DMS53 treated with DMSO at 0.1 percent for 48 hours (cell line): ENCODE data around the gene WHAMM.
"Not testable (repeated sequence)": the region's sequence is repeated elsewhere in the genome, so short reads cannot be mapped to it uniquely, and the experiment has no call there.

Source experiments
- DNase-seq: peaks from one replicate; lab custom pipeline; 2025; ENCODE audit not compliant: unreplicated experiment; lab: John Stamatoyannopoulos, UW

Gene WHAMM, protein sequence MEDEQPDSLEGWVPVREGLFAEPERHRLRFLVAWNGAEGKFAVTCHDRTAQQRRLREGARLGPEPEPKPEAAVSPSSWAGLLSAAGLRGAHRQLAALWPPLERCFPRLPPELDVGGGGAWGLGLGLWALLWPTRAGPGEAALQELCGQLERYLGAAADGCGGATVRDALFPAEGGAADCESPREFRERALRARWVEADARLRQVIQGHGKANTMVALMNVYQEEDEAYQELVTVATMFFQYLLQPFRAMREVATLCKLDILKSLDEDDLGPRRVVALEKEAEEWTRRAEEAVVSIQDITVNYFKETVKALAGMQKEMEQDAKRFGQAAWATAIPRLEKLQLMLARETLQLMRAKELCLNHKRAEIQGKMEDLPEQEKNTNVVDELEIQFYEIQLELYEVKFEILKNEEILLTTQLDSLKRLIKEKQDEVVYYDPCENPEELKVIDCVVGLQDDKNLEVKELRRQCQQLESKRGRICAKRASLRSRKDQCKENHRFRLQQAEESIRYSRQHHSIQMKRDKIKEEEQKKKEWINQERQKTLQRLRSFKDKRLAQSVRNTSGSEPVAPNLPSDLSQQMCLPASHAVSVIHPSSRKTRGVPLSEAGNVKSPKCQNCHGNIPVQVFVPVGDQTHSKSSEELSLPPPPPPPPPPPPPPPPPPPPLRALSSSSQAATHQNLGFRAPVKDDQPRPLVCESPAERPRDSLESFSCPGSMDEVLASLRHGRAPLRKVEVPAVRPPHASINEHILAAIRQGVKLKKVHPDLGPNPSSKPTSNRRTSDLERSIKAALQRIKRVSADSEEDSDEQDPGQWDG

DNA sequence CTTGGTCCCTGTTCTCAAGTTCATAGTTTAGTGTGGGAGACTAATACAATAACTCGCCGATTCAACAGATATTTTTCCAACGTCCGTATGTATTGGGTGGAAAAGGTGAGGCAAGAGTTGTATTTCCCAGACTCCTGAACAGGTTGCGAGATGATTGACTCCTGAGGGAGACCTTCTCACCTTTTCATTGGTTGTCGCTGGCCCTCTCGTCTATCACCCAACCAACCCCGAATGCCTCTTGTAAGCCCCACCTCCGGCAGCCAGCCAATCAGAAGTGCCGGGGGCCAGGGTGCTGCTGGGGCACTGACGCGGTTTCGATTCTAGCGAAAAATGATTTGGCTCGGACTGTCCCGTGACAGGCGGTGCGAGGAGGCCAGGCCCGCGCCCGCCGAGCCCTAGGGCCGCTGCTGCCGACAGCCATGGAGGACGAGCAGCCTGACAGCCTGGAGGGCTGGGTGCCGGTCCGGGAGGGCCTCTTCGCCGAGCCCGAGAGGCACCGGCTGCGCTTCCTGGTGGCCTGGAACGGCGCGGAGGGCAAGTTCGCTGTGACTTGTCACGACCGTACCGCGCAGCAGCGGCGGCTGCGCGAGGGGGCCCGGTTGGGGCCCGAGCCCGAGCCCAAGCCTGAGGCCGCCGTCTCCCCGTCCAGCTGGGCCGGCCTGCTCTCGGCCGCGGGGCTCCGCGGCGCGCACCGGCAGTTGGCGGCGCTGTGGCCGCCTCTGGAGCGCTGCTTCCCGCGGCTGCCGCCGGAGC lies at the start of gene WHAMM:
Gene WHAMM, plus strand, starts transcription at position 321 of the 753 bp plus-strand sequence. Its CDS starts 99 bp downstream, at position 420.
- DNase-seq, result peak; percentile 93

DNA sequence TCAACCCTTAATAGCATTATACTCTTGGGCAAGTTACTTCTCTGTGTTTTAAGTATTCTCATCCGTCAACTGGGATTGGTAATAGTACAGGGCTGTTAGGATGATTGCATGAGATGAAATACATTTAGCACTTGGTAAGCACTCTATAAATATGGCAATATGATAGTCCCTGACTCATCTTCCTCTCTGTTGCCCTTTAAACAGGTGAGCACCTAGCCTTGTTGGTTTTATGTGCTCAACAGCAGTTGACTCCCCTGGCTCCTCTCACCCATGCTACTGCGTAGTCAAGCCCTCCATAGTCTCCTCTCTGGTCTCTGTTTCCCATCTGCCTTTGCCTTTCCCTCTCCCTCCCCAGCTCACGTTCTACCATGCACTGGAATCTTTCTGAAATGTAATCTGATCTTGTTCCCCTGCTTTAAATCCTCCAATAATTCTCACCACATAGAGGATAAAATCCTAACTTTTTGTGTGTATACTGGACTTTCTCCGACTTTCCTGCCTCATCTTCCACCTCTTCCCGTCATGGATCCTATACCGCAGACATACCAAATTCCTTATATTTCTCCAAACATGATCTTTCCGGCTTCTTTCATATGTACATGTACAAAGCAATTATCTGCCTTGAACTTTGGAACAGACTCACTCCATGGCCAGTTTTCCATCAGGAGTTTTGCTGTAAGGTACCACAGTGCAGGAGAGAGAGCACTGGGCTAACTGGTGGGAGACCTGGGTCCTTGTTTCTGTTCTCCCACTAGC lies 45.9 kb upstream of the WHAMM start:
- DNase-seq, result peak; percentile 5

DNA sequence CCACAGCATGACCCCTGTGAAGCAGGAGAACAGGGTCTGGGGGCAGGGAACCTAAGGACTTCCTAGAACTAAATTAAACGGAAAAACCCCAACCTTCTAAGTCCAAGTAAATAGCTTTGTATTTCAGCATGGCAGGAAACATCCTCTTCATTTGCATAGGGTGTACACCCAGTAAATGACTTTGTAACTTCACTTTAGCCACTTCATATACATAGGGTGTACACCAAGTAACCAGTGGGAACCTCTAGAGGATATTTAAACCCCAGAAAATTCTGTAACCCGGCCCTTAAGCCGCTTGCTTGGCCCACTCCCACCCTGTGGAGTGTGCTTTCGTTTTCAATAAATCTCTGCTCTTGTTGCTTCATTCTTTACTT lies 45.3 kb upstream of the WHAMM start:
- DNase-seq, result no peak

DNA sequence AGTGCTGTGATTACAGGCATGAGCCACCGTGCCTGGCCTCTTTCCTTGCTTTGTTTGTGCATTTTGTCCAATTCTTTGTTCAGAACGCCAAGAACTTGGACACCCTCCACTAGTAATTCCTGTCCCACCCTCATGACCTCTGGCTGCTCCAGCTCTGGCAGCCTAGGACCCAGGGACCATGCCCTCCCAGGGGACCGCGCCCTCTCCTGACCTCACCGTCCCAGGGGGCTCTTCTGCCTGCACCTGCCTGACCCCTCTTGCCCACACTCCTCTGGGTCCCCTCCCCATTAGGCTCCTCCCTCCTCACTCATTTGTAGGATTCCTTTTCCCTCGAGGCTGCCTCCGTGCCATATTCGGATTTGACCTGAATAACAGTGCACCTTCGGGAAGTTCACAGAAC lies 44.7 kb upstream of the WHAMM start:
- no peak for DNase-seq

DNA sequence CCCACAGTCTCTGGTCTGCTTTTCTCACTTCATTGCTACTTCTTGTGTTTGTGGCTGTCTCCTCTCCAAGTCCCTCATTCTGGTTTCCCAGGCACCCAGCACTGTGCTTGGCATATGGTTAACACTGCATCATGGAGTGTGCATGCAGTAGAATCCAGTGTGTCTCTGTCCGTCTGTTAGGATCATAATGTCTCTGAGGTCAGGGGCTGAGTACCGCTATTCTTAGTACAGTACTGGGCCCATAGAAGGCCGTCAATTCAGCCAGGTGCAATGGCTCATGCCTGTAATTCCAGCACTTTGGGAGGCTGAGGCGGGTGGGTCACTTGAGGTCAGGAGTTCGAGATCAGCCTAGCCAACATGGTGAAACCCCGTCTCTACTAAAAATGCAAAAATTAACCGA lies 43.2 kb upstream of the WHAMM start:
- DNase-seq, result not testable (repeated sequence)

DNA sequence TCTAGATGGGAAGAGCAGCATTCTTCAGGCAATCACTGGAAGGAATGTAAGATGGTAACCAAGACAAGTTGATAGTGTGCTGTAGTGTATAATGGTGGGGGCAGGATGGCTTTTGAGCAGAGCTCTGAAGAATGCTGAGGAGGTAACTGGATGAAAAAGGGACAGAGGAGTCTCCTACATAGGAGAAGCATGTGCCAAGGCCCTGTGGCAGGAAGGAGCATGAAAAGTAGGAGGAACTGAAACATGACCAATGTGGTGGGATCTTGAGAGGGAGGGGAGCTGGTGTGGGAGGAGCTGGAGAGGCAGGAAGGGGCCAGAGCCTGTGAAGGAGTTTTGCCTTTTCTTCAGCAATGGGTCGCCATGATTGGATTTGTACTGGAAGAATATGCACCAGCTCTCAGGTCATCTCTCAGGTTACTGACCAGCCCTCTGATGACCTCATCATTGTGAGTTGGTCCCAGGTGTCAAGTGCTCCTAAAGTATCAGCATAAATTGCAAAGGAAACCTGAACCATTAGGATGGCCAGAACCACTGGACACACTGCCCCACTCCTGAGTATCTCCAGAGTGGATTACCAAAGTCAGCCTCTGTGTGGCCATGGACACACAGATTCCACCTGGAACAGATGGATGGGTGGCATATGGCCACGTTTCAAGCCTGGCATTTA lies 42.1 kb upstream of the WHAMM start:
- no peak for DNase-seq

DNA sequence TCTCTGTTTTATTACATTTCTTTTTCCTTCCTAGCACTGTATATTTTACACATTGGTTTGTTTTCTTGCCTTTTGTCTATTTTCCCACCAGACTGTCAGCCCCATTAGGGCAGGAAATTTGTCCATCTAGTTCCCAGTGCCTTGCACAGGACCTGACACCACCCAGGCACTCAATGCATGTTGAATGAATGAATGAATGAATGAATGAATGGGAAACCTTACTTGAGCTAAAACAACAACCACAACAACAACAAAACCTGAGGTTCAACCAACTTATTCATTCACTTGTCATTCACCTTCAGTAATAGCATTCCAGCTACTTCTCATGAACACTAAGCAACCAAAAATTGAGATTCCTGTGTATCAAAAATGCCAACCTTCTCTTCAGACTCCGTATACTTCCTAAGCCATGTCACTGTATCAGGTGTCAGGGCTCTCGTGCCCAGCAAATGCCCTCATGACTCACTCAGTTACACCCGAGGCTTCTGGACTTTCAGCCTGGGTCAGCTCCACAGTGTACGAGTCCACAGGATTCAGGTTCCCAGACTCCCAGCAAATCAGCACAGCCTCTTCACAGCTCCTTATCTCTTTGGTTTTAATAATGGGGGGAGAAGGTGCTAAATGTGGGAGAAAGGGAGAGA lies 40.9 kb upstream of the WHAMM start:
- no peak for DNase-seq

DNA sequence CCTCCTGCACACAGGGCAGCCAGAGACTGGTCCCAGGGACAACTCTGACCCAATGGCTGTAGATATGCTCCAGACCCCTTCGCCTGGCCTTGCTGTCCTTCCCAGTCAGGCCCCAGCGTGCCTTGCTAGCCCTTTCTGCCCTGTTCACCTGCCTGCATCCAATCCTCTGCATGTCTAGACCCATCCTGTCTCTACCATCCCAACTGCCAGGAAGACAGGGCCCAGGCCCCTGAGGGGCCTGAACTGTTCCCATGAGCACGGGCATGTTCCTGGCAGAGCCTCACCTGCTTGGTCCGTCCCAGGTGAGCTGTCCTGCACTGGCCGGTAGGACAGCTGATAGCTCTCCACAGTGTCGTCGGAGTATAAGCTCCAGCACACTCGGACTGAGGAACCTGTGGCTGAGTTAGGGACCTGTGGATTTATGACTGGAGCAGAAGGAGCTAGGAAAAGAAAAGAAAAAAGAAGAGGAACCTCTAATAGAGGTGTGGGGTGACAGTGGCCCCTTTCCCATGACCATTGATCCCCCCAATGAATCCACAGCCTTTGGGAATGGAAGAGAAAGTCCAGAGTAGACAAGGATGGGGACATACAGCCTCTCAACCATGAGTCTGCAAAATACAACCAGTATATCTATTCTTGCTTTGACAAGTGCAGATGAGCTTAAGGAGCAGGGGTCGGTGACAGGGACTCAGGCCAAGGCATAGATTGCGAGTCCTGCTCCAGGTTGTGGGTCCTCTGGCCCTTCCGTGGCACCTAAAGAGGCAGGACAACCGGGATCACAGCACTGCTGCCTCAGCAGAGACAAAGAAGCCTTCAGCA lies 37.4 kb upstream of the WHAMM start:
- no peak for DNase-seq

DNA sequence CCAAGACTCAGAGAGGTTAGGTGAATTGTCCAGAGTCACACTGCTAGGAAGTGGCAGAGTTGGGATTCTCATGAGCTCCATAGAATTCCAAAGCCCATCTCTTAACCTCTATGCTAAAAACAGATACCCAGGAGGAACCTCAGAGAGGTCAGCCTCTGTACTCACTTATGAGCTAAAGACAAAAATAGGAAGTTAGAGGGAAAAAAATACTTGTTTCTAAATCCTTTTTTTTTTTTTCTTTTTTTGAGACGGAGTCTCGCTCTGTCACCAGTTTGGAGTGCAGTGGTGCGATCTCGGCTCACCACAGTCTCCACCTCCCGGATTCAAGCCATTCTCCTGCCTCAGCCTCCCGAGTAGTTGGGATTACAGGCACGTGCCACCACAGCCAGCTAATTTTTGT lies 34.9 kb upstream of the WHAMM start:
- DNase-seq, result no peak

DNA sequence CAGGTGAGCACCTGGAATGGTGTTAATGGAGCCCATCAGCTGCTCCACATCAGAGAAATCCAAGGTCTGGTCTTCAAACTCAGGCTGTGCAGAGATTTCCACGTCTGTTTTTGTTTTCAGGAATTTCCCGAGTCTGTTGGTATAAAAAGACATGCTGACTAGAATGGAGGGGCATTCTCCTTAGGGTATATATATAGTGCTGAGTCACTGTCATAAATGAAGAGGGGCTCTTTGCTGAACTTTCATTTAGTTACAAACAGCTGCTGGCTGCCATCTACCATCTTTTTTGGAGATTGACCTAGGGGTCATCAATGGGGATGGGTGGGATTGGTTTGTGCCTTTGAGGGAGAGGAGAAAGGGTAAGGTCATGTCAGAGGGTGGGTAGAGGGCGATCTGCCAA lies 30.7 kb upstream of the WHAMM start:
- DNase-seq, result no peak

DNA sequence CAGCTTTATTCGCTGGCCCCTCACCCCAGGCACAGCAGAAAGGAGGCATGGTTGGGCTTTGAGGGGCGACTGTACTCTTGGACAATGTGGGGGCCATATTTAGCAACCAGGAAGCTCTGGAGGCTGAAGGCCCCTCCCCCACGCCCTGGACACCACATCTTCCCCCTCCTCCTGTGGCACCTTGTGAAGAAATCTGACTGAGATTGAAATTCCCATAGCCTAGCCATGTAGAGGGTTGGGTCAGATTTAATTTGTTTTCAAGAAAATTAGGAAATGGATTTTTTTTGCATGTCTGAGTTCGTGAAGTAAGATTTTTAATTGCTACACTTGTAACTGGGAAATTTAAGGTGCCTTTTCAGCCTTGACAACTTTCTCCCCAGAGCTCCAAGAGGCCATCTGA lies 28.1 kb upstream of the WHAMM start:
- DNase-seq, result no peak

DNA sequence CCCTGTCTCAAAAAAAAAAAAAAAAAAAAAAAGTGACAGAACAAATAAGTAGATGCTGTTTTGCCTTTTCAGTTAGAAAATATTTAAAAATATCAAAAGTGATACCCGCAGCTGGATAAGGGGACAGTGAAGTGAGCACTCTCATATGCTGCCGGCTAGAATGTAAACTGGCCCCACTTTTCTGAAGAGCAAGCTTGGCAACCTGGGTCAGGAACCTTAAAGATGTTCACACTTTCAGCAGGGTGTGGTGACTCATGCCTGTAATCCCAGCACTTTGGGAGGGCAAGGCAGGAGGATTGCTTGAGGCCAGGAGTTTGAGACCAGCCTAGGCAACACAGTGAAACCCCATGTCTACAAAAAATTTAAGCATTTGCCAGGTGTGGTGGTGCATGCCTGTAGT lies 20.9 kb upstream of the WHAMM start:
- DNase-seq, result no peak

DNA sequence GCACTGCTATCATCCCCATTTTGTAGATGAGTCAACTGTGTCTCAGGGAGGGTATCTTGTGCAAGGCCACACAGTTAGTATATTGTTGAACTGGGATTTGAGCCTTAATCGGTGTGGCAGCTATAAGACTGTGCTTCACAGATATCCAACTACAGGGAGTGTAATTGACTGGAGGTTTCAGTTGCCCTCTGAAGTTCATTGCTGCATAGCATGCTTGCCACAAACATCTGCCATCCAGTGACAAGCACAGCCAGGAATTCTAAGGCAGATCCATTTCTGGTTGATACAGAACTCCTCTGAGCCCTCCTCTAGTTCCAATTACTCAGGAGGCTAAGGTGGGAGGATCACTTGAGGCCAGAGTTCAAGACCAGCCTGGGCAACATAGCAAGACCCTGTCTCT lies 19.9 kb upstream of the WHAMM start:
- DNase-seq, result no peak

DNA sequence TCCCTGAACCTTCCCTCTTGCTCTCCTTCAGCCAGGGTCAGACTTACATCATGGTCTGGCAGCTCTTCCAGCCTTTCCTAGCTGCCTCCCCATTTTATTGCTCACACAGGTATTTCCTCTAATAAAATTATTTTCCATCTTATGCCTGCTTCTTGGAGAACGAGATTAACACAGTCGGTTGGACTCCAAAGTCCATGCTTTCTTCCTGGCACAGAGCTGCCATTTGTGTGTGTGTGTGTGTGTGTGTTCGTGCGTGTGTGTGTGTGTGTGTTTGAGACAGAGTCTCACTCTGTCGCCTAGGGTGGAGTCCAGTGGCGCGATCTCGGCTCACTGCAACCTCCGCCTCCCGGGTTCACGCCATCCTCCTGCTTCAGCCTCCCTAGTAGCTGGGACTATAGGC lies 19.1 kb upstream of the WHAMM start:
- no peak for DNase-seq

DNA sequence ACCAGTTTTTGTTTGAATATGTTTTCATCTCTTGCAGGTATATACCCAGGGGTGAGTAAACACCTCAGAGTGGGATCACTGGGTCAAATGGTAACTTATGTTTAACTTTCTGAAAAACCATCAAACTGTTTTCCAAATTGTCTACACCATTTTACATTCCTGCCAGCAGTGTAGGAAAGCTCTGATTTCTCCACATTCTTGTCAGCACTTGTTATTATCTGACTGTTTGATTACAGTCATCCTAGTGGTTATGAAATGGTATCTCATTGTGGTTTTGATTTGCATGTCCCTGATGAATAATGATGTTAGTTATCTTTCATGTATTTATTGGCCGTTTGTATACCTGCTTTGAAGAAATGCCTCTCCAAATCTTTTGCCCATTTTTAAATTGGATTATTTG lies 17.4 kb upstream of the WHAMM start:
- no peak for DNase-seq

DNA sequence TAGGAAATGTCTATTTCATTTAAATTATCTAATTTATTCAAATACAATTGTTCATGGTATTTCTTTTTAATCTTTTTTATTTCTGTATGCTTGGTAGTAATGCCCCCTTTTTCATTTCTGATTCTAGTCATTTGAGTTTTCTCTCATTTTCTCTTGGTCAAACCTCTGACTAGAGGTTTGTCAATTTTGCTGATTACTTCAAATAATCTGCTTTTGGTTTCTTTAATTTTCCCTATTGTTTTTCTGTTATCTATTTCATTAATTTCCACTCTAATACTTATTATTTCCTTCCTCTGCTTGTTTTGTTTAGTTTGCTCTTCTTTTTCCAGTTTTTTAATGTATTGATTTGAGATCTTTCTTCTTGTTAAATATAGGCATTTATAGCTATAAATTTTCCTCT lies 15.7 kb upstream of the WHAMM start:
- DNase-seq, result no peak

DNA sequence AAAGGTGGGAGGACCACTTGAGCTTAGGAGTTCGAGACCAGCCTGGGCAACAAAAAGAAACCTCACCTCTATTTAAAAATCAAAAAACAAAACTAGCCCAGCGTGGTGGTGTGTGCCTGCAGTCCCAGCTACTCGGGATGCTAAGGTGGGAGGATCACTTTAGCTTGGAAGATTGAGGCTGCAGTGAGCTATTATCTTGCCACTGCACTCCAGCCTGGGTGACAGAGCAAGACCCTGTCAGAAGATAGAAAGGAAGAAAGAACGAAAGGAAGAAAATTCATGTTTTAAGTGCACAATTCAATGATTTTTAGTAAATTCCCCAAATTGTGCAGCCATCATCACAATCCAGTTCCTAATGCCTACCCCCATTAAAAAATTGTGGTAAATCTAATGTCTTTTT lies 11.3 kb upstream of the WHAMM start:
- no peak for DNase-seq

DNA sequence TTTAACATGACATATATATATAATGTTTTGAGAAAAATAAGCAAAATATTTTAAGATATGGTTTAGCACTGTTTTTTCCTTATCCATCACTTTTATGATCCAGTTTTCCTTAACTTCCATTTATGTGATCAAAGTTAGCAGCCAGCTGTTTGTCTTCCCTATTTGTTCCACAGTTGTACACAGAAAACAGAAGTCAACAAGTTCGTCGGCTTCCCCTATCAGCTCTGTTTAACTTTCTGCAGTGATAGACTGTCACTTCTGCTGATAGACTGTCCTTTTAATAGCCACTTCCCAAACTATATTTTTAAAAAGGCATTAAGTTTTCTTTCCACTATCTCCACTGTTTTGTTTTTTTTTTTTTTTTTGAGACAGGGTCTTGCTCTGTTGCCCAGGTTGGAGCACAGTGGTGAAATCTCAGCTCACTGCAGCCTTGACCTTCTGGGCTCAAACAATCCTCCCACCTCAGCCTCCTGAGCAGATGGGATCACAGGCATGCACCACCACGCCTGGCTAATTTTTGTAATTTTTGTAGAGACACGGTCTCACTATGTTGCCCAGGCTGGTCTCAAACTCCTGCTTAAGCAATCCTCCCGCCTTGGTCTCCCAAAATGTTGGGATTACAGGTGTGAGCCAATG lies 10.8 kb upstream of the WHAMM start:
- no peak for DNase-seq
